Measurements from ENCODE around the gene CDKAL1. TPM values are rescaled to one million over a fixed set of nuclear protein-coding genes. Genes with fewer than 3 reads are reported as not detected.

The CDKAL1 gene
- total RNA-seq, 2 donors from 2014 or later: 12.1 to 19.0 TPM

DNA sequence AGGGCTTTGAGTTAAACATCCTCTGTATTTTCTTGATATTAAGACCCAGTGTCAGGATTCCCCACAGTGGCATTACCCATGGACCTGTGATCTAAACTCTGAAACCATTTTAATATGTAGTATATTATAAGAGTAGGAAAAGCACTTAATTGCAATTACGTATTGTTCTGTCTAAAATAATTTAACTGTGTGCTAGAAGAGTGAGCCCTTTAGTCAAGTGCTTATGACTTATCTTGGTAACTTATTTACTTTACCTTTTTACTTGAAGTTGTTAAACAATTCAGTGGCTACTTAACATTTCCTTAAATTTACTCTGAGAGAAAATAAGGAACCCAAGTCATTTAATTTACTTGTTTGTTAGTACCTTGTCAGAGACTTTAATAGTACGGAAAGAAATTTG, 173.6 kb downstream of the CDKAL1 start:
- Histone ChIP-seq H3K36me3 (no peaks in the 10 kb centered on the region), H3K4me1 (replicated peaks) (no peaks in the 10 kb centered on the region), H3K4me3 (no peak overlapping the region), H3K27me3 (replicated peaks; ENCODE audit: insufficient read depth) (no peaks in the 10 kb centered on the region), H3K9me3 (no peaks in the 10 kb centered on the region), H3K27ac (no peak overlapping the region)
- WGBS: 77% methylated on average over 2 of the region's 2 CpGs
- intact Hi-C loops (cut with DNase I): no loop called here
- TF ChIP-seq, protein P1, sequence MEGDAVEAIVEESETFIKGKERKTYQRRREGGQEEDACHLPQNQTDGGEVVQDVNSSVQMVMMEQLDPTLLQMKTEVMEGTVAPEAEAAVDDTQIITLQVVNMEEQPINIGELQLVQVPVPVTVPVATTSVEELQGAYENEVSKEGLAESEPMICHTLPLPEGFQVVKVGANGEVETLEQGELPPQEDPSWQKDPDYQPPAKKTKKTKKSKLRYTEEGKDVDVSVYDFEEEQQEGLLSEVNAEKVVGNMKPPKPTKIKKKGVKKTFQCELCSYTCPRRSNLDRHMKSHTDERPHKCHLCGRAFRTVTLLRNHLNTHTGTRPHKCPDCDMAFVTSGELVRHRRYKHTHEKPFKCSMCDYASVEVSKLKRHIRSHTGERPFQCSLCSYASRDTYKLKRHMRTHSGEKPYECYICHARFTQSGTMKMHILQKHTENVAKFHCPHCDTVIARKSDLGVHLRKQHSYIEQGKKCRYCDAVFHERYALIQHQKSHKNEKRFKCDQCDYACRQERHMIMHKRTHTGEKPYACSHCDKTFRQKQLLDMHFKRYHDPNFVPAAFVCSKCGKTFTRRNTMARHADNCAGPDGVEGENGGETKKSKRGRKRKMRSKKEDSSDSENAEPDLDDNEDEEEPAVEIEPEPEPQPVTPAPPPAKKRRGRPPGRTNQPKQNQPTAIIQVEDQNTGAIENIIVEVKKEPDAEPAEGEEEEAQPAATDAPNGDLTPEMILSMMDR (IDR thresholded peaks at IDR 0.05): no peak
- TF ChIP-seq POLR2AphosphoS5 (IDR thresholded peaks at IDR 0.05) (no peak), POLR2A (IDR thresholded peaks at IDR 0.05) (no peak)
- no peak for DNase-seq (ENCODE audit: low spot score)

DNA sequence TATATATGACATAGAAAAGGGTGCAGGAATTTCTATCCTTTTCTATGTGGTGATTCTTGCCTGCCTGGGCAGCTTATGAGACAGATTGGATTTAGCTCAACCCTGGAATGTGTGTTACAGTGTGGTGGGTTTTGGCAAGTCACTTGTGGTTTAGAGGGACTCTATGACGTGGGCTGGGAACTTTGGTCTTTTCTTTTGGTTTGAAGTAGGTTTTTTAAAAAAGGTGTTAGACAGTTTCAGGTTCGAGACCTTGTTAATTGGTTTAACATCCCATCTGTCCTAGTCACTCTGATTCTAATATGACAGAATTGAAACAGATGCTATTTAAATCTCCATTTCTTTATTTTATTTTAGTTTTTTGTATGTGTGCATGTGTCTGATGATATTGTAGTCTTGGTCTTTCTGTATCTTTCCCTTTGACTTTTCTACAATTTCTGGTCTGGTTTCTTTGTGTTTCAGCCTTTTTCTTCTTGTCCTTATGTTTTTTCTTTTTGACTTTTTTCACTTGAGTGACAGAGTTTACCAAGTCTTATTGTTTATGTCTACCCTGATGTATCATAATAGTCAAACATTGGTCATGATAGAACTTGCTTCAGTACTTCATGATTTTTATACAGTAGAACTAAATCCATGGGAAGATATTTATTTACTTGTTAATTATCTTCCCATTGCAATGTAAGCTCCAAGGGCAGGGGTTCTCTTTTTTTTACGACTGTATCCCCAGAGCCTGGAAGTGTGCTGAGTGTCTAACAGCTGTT, 174.3 kb downstream of the CDKAL1 start:
- Histone ChIP-seq H3K9me3 (no peaks in the 10 kb centered on the region), H3K4me3 (no peak overlapping the region), H3K27me3 (replicated peaks; ENCODE audit: insufficient read depth) (no peaks in the 10 kb centered on the region), H3K4me1 (replicated peaks) (no peaks in the 10 kb centered on the region), H3K36me3 (no peaks in the 10 kb centered on the region), H3K27ac (no peak overlapping the region)
- WGBS: 93% methylated on average over 3 of the region's 3 CpGs
- intact Hi-C loops (cut with DNase I): no loop called here
- DNase-seq (ENCODE audit: low spot score): no peak
- TF ChIP-seq POLR2AphosphoS5 (IDR thresholded peaks at IDR 0.05): no peak
- TF ChIP-seq, protein P1 (IDR thresholded peaks at IDR 0.05): no peak
- TF ChIP-seq POLR2A (IDR thresholded peaks at IDR 0.05): no peak

DNA sequence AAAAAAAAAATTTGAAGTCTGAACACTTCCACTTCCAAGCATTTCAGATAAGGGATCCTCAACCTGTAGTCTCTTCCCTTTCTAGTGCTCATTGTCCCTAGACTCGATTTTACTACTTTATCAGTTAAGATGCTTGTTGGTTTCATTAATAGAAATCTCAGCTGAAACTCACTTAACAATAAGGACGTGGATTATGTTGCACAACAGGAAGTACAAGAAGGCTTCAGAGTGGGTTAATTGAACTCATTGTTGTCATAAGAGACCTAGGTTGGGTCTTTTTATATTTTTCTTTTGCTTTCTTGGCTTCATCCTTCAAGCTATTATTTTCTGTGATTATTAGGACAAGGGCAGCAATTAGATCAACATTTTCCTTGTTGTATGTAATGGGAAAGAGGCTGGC, 175.2 kb downstream of the CDKAL1 start:
- intact Hi-C loops (cut with DNase I): no loop called here
- Histone ChIP-seq H3K27ac (no peak overlapping the region), H3K27me3 (replicated peaks; ENCODE audit: insufficient read depth) (no peaks in the 10 kb centered on the region), H3K9me3 (no peaks in the 10 kb centered on the region), H3K4me3 (no peak overlapping the region), H3K36me3 (no peaks in the 10 kb centered on the region), H3K4me1 (replicated peaks) (no peaks in the 10 kb centered on the region)
- 82% methylated on average over 2 of the region's 2 CpGs for WGBS
- TF ChIP-seq POLR2A (IDR thresholded peaks at IDR 0.05) (no peak), POLR2AphosphoS5 (IDR thresholded peaks at IDR 0.05) (no peak)
- TF ChIP-seq, protein P1 (IDR thresholded peaks at IDR 0.05): no peak
- DNase-seq (ENCODE audit: low spot score): no peak

DNA sequence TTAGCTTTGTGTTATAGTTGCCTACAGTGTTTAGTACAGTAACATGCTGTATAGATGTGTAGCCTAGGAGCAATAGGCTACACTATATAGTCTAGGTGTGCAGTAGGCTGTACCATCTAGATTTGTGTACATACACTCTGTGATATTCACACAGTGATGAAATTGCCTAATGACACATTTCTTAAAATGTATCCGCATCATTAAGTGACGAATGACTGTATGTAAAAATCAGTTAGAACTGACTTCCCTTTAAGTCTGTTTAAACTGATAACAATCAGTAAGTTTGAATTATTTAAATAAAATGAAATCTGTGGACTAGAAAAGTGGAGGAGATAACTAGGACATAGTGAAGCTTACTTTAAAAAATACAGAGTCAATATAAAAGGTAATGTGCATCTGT, 176.1 kb downstream of the CDKAL1 start:
- intact Hi-C loops (cut with DNase I): no loop called here
- Histone ChIP-seq H3K9me3 (no peaks in the 10 kb centered on the region), H3K27me3 (replicated peaks; ENCODE audit: insufficient read depth) (no peaks in the 10 kb centered on the region), H3K27ac (no peak overlapping the region), H3K36me3 (no peaks in the 10 kb centered on the region), H3K4me1 (replicated peaks) (no peaks in the 10 kb centered on the region), H3K4me3 (no peak overlapping the region)
- DNase-seq (ENCODE audit: low spot score): no peak
- WGBS: 87% methylated on average over 2 of the region's 2 CpGs
- TF ChIP-seq POLR2A (IDR thresholded peaks at IDR 0.05) (no peak), POLR2AphosphoS5 (IDR thresholded peaks at IDR 0.05) (no peak)
- TF ChIP-seq, protein P1 (IDR thresholded peaks at IDR 0.05): no peak

DNA sequence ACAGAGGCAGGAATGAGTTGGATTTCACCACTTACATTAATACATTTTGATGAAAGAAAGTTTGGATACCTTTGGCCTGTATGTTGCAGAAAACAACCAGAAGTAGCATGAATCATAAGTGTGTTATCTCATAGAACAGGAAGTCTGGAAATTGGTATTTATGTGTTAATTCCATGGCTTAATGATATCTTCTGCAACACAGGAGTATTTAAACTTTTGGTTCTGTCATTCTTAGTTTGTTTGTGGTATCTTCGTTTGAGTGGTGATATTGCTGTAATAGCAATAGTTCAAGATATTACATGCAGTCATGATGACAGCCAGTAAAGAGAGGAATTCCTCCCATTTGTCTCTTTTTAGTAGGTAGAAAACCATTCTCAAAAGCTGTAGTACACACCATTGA, 177.3 kb downstream of the CDKAL1 start:
- no peaks in the 10 kb centered on the region for H3K27me3 ChIP-seq (replicated peaks; ENCODE audit: insufficient read depth)
- no peak overlapping the region for H3K27ac ChIP-seq
- DNase-seq (ENCODE audit: low spot score): no peak
- no peak overlapping the region for H3K4me3 ChIP-seq
- no peaks in the 10 kb centered on the region for H3K4me1 ChIP-seq (replicated peaks)
- no peak for TF ChIP-seq POLR2AphosphoS5 (IDR thresholded peaks at IDR 0.05)
- TF ChIP-seq, protein P1 (IDR thresholded peaks at IDR 0.05): no peak
- no peak for TF ChIP-seq POLR2A (IDR thresholded peaks at IDR 0.05)
- intact Hi-C loops (cut with DNase I): no loop called here
- H3K36me3 ChIP-seq: no peaks in the 10 kb centered on the region
- 68% methylated on average over 1 of the region's 1 CpG for WGBS
- H3K9me3 ChIP-seq: no peaks in the 10 kb centered on the region

Measured in prostate gland (tissue), 2 donors.